HepG2 (cell line): ENCODE results near the gene KIRREL2. TPM values are rescaled to one million over a fixed set of nuclear protein-coding genes. Genes with fewer than 3 reads are reported as not detected.

Experiments
- ARNT ChIP-seq: fragments of 450-650 bp; IDR thresholded peaks from 2 replicates; pipeline ENCODE4 v1.6.1; 2017
- FIP1L1 ChIP-seq: fragments of 200-400 bp; formaldehyde crosslinking; IDR thresholded peaks from 2 replicates; pipeline ENCODE4 v1.6.1; 2018; ENCODE audit warnings: low read depth, mild to moderate bottlenecking, low read length, moderate library complexity, borderline replicate concordance; ENCODE audit not compliant: insufficient read depth
- FOXA3 ChIP-seq: IDR thresholded peaks from 2 replicates; pipeline ENCODE4 v1.6.1; 2016; ENCODE audit warnings: missing genetic modification reagents, missing compliant biosample characterization
- GLMP ChIP-seq: sonication (generic); formaldehyde crosslinking; IDR thresholded peaks from 2 replicates; pipeline ENCODE4 v1.9.0; 2021; ENCODE audit warnings: missing genetic modification reagents, mild to moderate bottlenecking, borderline replicate concordance
- HIC2 ChIP-seq: sonication (generic); formaldehyde crosslinking; IDR thresholded peaks from 2 replicates; pipeline ENCODE4 v1.9.0; 2022; ENCODE audit warnings: low read depth, missing genetic modification reagents
- HIVEP1 ChIP-seq: sonication (generic); formaldehyde crosslinking; IDR thresholded peaks from 2 replicates; pipeline ENCODE4 v1.4.0; 2020; ENCODE audit warnings: mild to moderate bottlenecking, missing genetic modification reagents
- HMG20B ChIP-seq: conservative IDR thresholded peaks from 2 replicates; pipeline ENCODE4 v1.6.1; 2016; ENCODE audit warnings: missing genetic modification reagents, missing compliant biosample characterization
- JARID2 ChIP-seq: sonication (generic); formaldehyde crosslinking; IDR thresholded peaks from 2 replicates; pipeline ENCODE4 v1.8.1; 2023; ENCODE audit warnings: missing genetic modification reagents, inconsistent platforms; ENCODE audit not compliant: insufficient replicate concordance
- MLX ChIP-seq: IDR thresholded peaks from 2 replicates; pipeline ENCODE4 v1.6.1; 2016
- MTERF4 ChIP-seq: sonication (generic); formaldehyde crosslinking; IDR thresholded peaks from 2 replicates; pipeline ENCODE4 v1.8.0; 2023; ENCODE audit warnings: mild to moderate bottlenecking, missing genetic modification reagents
- MTF2 ChIP-seq: sonication (generic); formaldehyde crosslinking; IDR thresholded peaks from 2 replicates; pipeline ENCODE4 v1.5.0; 2020; ENCODE audit warnings: missing genetic modification reagents, borderline replicate concordance
- NCOR1 ChIP-seq: fragments of 200-600 bp; sonication (generic); IDR thresholded peaks from 2 replicates; pipeline ENCODE4 v1.7.0; 2017; ENCODE audit warnings: antibody characterized with exemption, low read length, borderline replicate concordance
- NFYB ChIP-seq: sonication (generic); formaldehyde crosslinking; IDR thresholded peaks from 2 replicates; pipeline ENCODE4 v1.4.0; 2020; ENCODE audit warnings: missing genetic modification reagents
- SAP130 ChIP-seq: IDR thresholded peaks from 2 replicates; pipeline ENCODE4 v1.6.1; 2016; ENCODE audit warnings: low read depth
- ZNF335 ChIP-seq: sonication (generic); formaldehyde crosslinking; IDR thresholded peaks from 2 replicates; pipeline ENCODE4 v1.4.0; 2020; ENCODE audit warnings: missing genetic modification reagents
- ZNF337 ChIP-seq: sonication (generic); formaldehyde crosslinking; IDR thresholded peaks from 2 replicates; pipeline ENCODE4 v1.5.1; 2020; ENCODE audit warnings: missing genetic modification reagents, low read depth, mild to moderate bottlenecking, borderline replicate concordance
- ZNF513 ChIP-seq: sonication (generic); formaldehyde crosslinking; conservative IDR thresholded peaks from 2 replicates; pipeline ENCODE4 v1.5.0; 2020; ENCODE audit warnings: missing genetic modification reagents
- ZNF761 ChIP-seq: sonication (generic); formaldehyde crosslinking; conservative IDR thresholded peaks from 2 replicates; pipeline ENCODE4 v1.4.0; 2020; ENCODE audit warnings: mild to moderate bottlenecking, missing genetic modification reagents
- ZSCAN25 ChIP-seq: sonication (generic); formaldehyde crosslinking; IDR thresholded peaks from 2 replicates; pipeline ENCODE4 v1.8.0; 2022; ENCODE audit warnings: mild to moderate bottlenecking, missing genetic modification reagents
- polyA plus RNA-seq, 8 experiments: library from polyadenylated mRNA; depleted of rRNA in 3 of 8; stranded (reverse) in 7 of 8; unstranded in 1 of 8; fragments of >200 nt; fragmentation: Illumina TruSeq in 4 of 8; extraction: Trizol in 4 of 8; gene quantifications; 2 replicates each; pipeline versions ENCODE4 v1.2.1 to v1.2.3, GENCODE V29; 2011 to 2016; ENCODE audit warnings: low read depth in 4 of 8, missing spikeins in 1 of 8, mixed read lengths in 1 of 8; ENCODE audit not compliant: insufficient read depth in 1 of 8
- total RNA-seq, 5 experiments: library from RNA; depleted of rRNA; stranded (reverse); fragments of >200 nt; fragmentation: Illumina TruSeq; extraction: Trizol; gene quantifications; 2 replicates each; pipeline ENCODE4 v1.2.3, GENCODE V29; 2016; ENCODE audit warnings: low read depth in 1 of 5

The KIRREL2 gene
- total and polyA plus RNA-seq, 2 of the 13 experiments (the other 11 are each of a cell fraction or from before 2014, with no cell fraction given): 0.18 to 2.4 TPM

- TF ChIP-seq MTERF4 (CRISPR knock-in tag) (peak; percentile 25; the same call in 1 of the 2 replicates), HIC2 (CRISPR knock-in tag) (peak; percentile 86), ZSCAN25 (CRISPR knock-in tag) (no peak; the same call in 1 of the 2 replicates), ZNF761 (CRISPR knock-in tag) (peak; percentile 47; the same call in 1 of the 2 replicates), MLX (CRISPR knock-in tag) (peak; percentile 48), NCOR1 (peak; percentile 72; the same call in 1 of the 2 replicates), HMG20B (0 out of 2 replicates have a peak, but pooled peaks have one; percentile 38), ZNF513 (CRISPR knock-in tag) (no peak), FOXA3 (peak; percentile 66; the same call in 1 of the 2 replicates), ZNF337 (no peak), ARNT (no peak), ZNF335 (CRISPR knock-in tag) (no peak), HIVEP1 (CRISPR knock-in tag) (peak; percentile 10; the same call in 1 of the 2 replicates), NFYB (CRISPR knock-in tag) (peak; percentile 7; the same call in 1 of the 2 replicates), GLMP (CRISPR knock-in tag) (no peak), FIP1L1 (no peak), SAP130 (CRISPR knock-in tag) (peak; percentile 72; the same call in 1 of the 2 replicates), JARID2 (CRISPR knock-in tag) (no peak), MTF2 (CRISPR knock-in tag) (no peak)
These were observed 44.3 kb upstream of the KIRREL2 start, which contains the start of gene PRODH2 (continued) for GRCh38 chr19:35812220-35813042.
